ENCODE measurements around the gene PTPRN.
"Not testable (repeated sequence)": the region's sequence is repeated elsewhere in the genome, so short reads cannot be mapped to it uniquely, and the experiment has no call there.

The PTPRN gene

GRCh38 chr2:219291394-219291793, 17.8 kb downstream of the PTPRN start:
- no peak for TF ChIP-seq CTCF (IDR thresholded peaks at IDR 0.05; ENCODE audit: low read depth, low read length)
- H3K4me3 ChIP-seq (ENCODE audit: low read depth, low read length) = no peak overlapping the region

GRCh38 chr2:219290381-219291171, 18.6 kb downstream of the PTPRN start:
- no peak overlapping the region for H3K4me3 ChIP-seq (ENCODE audit: low read depth, low read length)
- TF ChIP-seq CTCF (IDR thresholded peaks at IDR 0.05; ENCODE audit: low read depth, low read length) = no peak

DNA sequence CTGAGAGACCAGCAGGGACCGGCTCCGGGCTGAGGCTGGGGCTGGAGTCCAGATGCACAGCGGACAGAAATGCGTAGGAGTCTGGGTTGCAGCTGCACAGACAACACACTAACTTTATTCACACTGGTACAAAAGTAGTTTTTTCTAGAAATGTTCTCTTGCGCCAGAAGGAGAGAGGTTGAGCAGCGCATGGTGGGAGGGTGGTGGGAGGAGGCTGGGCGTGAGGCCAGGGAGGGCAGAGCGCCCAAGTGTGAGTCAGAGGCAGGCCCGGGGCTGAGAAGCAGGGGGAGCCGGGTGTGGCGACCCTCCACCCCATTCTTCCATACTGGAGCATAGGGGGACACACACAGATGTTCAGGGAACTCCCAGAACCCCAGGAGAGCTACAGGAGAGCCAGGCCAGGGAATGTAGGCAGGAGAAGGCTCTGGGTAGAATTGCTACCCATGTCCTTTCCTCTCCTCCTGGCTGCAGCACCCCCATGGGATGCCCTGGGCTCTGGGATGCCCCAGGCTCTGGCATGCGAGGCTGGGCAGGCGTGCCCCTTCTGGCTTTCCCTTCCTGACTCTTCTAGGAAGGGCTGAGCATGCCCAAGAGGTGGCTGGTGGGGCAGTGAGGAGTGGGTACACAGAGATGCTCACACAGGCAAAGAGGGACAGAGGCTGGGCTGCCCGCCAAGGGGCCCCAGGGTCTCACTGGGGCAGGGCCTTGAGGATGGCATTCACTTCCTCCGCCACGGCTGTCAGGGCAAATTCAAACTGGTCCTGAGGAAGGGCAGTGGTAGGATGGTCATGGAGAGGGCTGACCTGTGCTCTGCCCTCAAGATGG, 19.5 kb downstream of the PTPRN start:
- TF ChIP-seq CTCF (IDR thresholded peaks at IDR 0.05; ENCODE audit: low read depth, low read length) = no peak
- H3K4me3 ChIP-seq (ENCODE audit: low read depth, low read length) = no peak overlapping the region

- no peak for TF ChIP-seq CTCF (IDR thresholded peaks at IDR 0.05; ENCODE audit: low read depth, low read length)
- no peak overlapping the region for H3K4me3 ChIP-seq (ENCODE audit: low read depth, low read length)
Observed at GRCh38 chr2:219289195-219289536, 20.0 kb downstream of the PTPRN start.

- H3K4me3 ChIP-seq (ENCODE audit: low read depth, low read length) = no peak overlapping the region
- TF ChIP-seq CTCF (IDR thresholded peaks at IDR 0.05; ENCODE audit: low read depth, low read length) = no peak
Observed at GRCh38 chr2:219287580-219288265, 21.5 kb downstream of the PTPRN start.

GRCh38 chr2:219287116-219287440, 22.1 kb downstream of the PTPRN start:
- H3K4me3 ChIP-seq (ENCODE audit: low read depth, low read length) = not testable (repeated sequence)

DNA sequence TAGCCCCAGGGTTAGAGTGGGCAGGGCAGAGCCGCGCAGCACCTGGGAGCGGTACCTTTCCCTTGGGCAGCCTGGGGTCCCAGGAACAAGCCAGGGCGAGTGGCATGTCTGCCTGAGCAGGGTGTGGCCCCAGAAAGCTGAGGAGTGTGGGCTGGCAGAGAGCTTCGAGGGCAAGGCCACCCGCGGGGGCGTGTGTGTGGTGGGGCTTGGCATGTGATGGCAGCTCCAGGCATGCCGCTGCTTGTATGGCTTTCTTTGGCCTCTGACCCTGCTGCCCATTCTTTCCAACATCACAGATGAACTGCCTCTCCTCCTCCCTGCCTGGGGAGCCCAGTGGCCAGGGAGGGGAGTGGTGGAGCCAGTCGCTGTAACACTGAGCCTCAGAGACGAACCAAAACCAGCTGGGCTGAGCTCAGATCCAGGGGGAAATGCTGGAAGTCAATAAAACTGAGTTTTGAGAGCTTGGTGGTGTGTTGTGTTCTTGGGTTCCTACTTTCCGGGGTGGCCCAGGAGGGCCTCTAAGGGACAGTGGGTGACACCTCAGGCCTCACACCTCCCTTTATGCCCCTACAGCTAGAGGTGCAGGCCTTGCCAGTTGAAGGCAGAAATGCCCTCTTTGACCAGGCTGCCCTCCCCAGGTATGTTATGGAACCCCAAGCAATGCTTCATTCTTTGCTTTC, 22.6 kb downstream of the PTPRN start:
- H3K4me3 ChIP-seq (ENCODE audit: low read depth, low read length) = no peak overlapping the region
- no peak for TF ChIP-seq CTCF (IDR thresholded peaks at IDR 0.05; ENCODE audit: low read depth, low read length)

Measured in WI38 (cell line).